NB4 (cell line): Measurements from ENCODE around the gene NKIRAS2.

Experiments
- DNase-seq: peaks from one replicate; pipeline ENCODE4 v3.0.0; 2010; ENCODE audit warnings: low read depth
- H3K4me3 ChIP-seq: one replicate; pipeline ENCODE4 v1.5.1; 2011; ENCODE audit warnings: mild to moderate bottlenecking, low read depth, low read length, moderate library complexity
- CTCF ChIP-seq: IDR thresholded peaks from one replicate; pipeline ENCODE4 v1.5.1; 2012; ENCODE audit warnings: low read depth, low read length
- MAX ChIP-seq: IDR thresholded peaks from 2 replicates; pipeline ENCODE4 v1.6.1; 2011; ENCODE audit warnings: low read depth, low read length
- MYC ChIP-seq: IDR thresholded peaks from 2 replicates; pipeline ENCODE4 v1.6.1; 2011; ENCODE audit warnings: low read depth, low read length
- POLR2A ChIP-seq: IDR thresholded peaks from 2 replicates; pipeline ENCODE4 v1.6.1; 2011; ENCODE audit warnings: mild to moderate bottlenecking; ENCODE audit not compliant: insufficient read length; ENCODE audit errors: extremely low read depth

NKIRAS2 gene

DNA sequence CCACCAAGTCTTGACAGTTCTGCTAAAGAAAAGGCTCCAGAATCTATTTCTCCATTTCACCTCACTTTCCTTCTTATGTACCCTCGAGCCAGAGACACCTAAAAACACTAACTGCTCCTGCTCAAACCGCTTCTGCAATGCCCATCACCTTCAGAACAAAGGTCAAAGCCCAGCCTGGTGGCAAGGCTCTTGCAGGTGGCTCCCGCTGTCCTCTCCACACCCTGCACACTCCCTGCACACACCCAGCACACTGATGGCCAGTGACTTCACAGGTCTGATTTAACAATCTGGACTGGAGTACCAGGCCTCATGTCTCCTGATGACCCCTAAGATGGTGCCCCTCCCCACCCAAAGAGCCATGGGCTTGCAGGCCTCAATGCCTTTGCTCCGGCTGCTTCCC, 40.3 kb downstream of the NKIRAS2 start:
- H3K4me3 ChIP-seq = no peak overlapping the region
- no peak for DNase-seq
- TF ChIP-seq CTCF (no peak), MYC (no peak), MAX (no peak), POLR2A (no peak)

- H3K4me3 ChIP-seq = no peak overlapping the region
- DNase-seq = no peak
- no peak for TF ChIP-seq POLR2A
- no peak for TF ChIP-seq CTCF
- no peak for TF ChIP-seq MAX
- TF ChIP-seq MYC = no peak
These were observed 42.0 kb downstream of the NKIRAS2 start for GRCh38 chr17:42061646-42062487.

DNA sequence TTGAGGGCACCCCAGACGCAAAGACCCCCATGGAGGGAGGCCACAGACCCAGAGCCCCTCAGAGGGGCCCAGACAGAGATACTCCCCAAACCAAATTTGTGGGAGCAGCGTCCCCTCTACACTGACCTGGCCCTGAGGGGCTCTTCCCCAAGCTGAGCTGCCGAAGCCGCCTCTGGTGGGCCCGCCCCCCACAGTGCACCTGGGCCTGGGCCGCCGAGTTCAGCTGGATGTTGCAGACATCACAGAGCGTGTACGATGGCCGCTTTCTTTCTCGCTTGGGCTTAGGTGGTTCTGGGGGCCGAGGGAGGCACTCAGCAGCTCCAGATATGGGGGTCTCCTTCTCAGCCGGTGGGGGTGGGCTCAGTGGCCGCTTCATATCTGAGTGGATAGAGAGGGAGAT, 42.8 kb downstream of the NKIRAS2 start:
- no peak overlapping the region for H3K4me3 ChIP-seq
- TF ChIP-seq CTCF = no peak
- DNase-seq = no peak

- TF ChIP-seq POLR2A (no peak), MYC (no peak), CTCF (no peak), MAX (no peak)
- peak; percentile 44 for DNase-seq
- H3K4me3 ChIP-seq = no peak overlapping the region
These were observed 45.3 kb downstream of the NKIRAS2 start for GRCh38 chr17:42065201-42065600.

DNA sequence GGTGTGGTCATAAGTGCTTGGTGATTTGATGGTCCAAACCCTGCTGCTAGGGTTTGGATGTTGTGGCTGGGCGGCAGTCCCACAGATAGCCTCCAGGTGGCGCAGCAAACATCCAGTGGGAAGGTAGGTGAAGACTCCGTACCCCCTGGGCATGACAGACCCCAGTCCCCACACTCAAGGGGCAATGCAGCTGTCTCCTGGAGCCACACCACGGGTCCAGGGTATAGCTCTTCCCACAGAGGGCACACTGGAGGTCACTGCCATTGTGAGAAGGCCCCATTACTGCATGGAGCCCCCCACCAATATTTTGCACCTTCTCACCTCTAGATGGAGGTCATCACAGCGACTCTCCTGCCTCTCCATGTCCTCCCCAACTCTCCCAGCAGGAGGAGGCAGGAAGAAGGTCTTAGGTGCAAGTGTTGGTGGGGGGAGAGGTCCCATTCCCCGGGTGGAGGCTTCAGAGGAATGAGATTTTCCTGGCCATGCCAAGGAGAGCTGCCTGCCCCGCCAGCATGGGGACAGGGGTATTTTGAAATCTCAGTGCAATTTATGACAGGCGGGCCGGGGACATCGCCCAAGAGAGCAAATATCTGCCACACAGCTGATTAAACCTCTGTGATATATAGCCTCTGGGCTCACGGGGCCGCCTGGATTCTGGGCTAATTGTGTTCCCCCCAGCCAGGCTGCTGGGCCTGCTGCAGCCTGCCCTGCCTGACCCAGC, 47.6 kb downstream of the NKIRAS2 start:
- DNase-seq = peak; percentile 68
- TF ChIP-seq MAX (no peak), CTCF (peak; percentile 89)
- H3K4me3 ChIP-seq = no peak overlapping the region

- no peak for DNase-seq
- no peak overlapping the region for H3K4me3 ChIP-seq
- no peak for TF ChIP-seq POLR2A
- TF ChIP-seq MAX = no peak
- no peak for TF ChIP-seq CTCF
These were observed 49.1 kb downstream of the NKIRAS2 start for GRCh38 chr17:42068979-42069378.
